CD14-positive monocyte (primary cell): Measurements from ENCODE around the gene NFATC2. TPM values are rescaled to one million over a fixed set of nuclear protein-coding genes. Genes with fewer than 3 reads are reported as not detected.

ENCODE experiments used
- DNase-seq, 3 donors: peaks; one replicate each; pipeline ENCODE4 v3.0.0-alpha.2; 2011 to 2022
- H2AFZ ChIP-seq: 2 replicates; pipeline ENCODE4 v1.6.0; 2012; ENCODE audit warnings: mild to moderate bottlenecking, low read depth, low read length, inconsistent platforms; ENCODE audit not compliant: insufficient read depth, poor library complexity, severe bottlenecking
- H3K27ac ChIP-seq, 2 donors: 1 replicate in 1 of 2; 2 replicates in 1 of 2; pipeline ENCODE4 v1.5.1; 2012 to 2013; ENCODE audit warnings: low read length in 2 of 2, control low read depth in 1 of 2, inconsistent platforms in 1 of 2, low read depth in 1 of 2, mild to moderate bottlenecking in 1 of 2
- H3K27me3 ChIP-seq, 2 donors: one replicate each; pipeline versions ENCODE4 v1.6.0 to v1.6.1; 2011 to 2013; ENCODE audit warnings: low read length in 2 of 2; ENCODE audit not compliant: control insufficient read depth in 2 of 2, insufficient read depth in 2 of 2
- H3K36me3 ChIP-seq, 2 donors: replicated peaks in 1 of 2; 1 replicate in 1 of 2; 2 replicates in 1 of 2; pipeline versions ENCODE4 v1.5.1 to v1.6.1; 2012 to 2013; ENCODE audit warnings: low read length in 2 of 2, control low read depth in 1 of 2, inconsistent platforms in 1 of 2, mild to moderate bottlenecking in 1 of 2; ENCODE audit not compliant: insufficient read depth in 2 of 2, control insufficient read depth in 1 of 2
- H3K4me1 ChIP-seq, 2 donors: 1 replicate in 1 of 2; 2 replicates in 1 of 2; pipeline versions ENCODE4 v1.5.1 to v1.6.1; 2012 to 2013; ENCODE audit warnings: low read length in 2 of 2, control low read depth in 1 of 2, inconsistent platforms in 1 of 2, mild to moderate bottlenecking in 1 of 2, moderate library complexity in 1 of 2; ENCODE audit not compliant: insufficient read depth in 2 of 2, control insufficient read depth in 1 of 2
- H3K4me2 ChIP-seq: replicated peaks from 2 replicates; pipeline ENCODE3; 2012; ENCODE audit warnings: low read length, moderate library complexity, mild to moderate bottlenecking; ENCODE audit not compliant: poor library complexity, severe bottlenecking; ENCODE audit errors: extremely low read depth
- H3K4me3 ChIP-seq, 3 experiments: fragments of 200-600 bp in 1 of 3; sonication (generic) in 1 of 3; replicated peaks in 1 of 3; 1 replicate in 2 of 3; 2 replicates in 1 of 3; pipeline ENCODE4 v1.5.1; 2011 to 2013; ENCODE audit warnings: low read length in 3 of 3, mild to moderate bottlenecking in 3 of 3, control low read depth in 2 of 3, low read depth in 2 of 3, inconsistent platforms in 1 of 3, moderate library complexity in 1 of 3
- H3K79me2 ChIP-seq: 2 replicates; pipeline ENCODE4 v1.6.0; 2012; ENCODE audit warnings: mild to moderate bottlenecking, control low read depth, inconsistent platforms, low read length, moderate library complexity; ENCODE audit not compliant: insufficient read depth
- H3K9ac ChIP-seq: 2 replicates; pipeline ENCODE4 v1.6.0; 2017; ENCODE audit warnings: low read length, mild to moderate bottlenecking; ENCODE audit not compliant: insufficient read depth, poor library complexity, severe bottlenecking
- H3K9me3 ChIP-seq, 2 donors: replicated peaks in 1 of 2; 1 replicate in 1 of 2; 2 replicates in 1 of 2; pipeline versions ENCODE4 v1.5.1 to v1.6.1; 2012 to 2013; ENCODE audit warnings: low read length in 2 of 2, control low read depth in 1 of 2; ENCODE audit not compliant: control insufficient read depth in 1 of 2, insufficient read depth in 1 of 2
- H4K20me1 ChIP-seq: 2 replicates; pipeline ENCODE4 v1.6.0; 2012; ENCODE audit warnings: mild to moderate bottlenecking, low read length, control low read depth, moderate library complexity; ENCODE audit not compliant: insufficient read depth
- H3K27ac Mint-ChIP-seq, 7 donors: one replicate each; pipeline ENCODE4 v1.8.0; 2020; ENCODE audit warnings: mild to moderate bottlenecking in 7 of 7, mixed read lengths in 7 of 7, moderate library complexity in 6 of 7, inconsistent platforms in 2 of 7
- H3K27me3 Mint-ChIP-seq, 3 donors: one replicate each; pipeline ENCODE4 v1.8.0; 2021 to 2022; ENCODE audit warnings: low read depth in 3 of 3, mild to moderate bottlenecking in 3 of 3, mixed read lengths in 3 of 3, moderate library complexity in 3 of 3, inconsistent platforms in 1 of 3
- H3K36me3 Mint-ChIP-seq, 2 donors: one replicate each; pipeline ENCODE4 v1.8.0; 2020; ENCODE audit warnings: mixed read lengths in 2 of 2, inconsistent platforms in 1 of 2, mild to moderate bottlenecking in 1 of 2
- H3K4me1 Mint-ChIP-seq: one replicate; pipeline ENCODE4 v1.8.0; 2020; ENCODE audit warnings: mild to moderate bottlenecking, mixed read lengths
- H3K4me3 Mint-ChIP-seq, 2 donors: one replicate each; pipeline ENCODE4 v1.8.0; 2020; ENCODE audit warnings: mild to moderate bottlenecking in 2 of 2, mixed read lengths in 2 of 2, moderate library complexity in 1 of 2
- H3K9me3 Mint-ChIP-seq, 7 donors: one replicate each; pipeline ENCODE4 v1.8.0; 2020 to 2022; ENCODE audit warnings: mixed read lengths in 7 of 7, mild to moderate bottlenecking in 6 of 7, moderate library complexity in 6 of 7, inconsistent platforms in 2 of 7
- CTCF ChIP-seq: fragments of 200-600 bp; IDR thresholded peaks from one replicate; pipeline ENCODE4 v1.8.0; 2022; ENCODE audit warnings: antibody characterized with exemption, mild to moderate bottlenecking
- WGBS: methylation state at CpG from one replicate; pipeline ENCODE4 v1.1.5; 2013; ENCODE audit warnings: missing lambda C conversion rate; ENCODE audit not compliant: insufficient coverage; 5-methylcytosine and 5-hydroxymethylcytosine counted together
- intact Hi-C, 2 donors: fragments of 100-400 bp; cut with micrococcal nuclease; formaldehyde crosslinking; loops; one replicate each; pipeline versions ENCODE4 v1.15.0 to v1.15.1; 2023
- polyA plus RNA-seq, 3 donors: library from polyadenylated mRNA; depleted of rRNA in 1 of 3; unstranded in 2 of 3; stranded (reverse) in 1 of 3; fragments of 300-500 nt in 2 of 3; fragments of >200 nt in 1 of 3; fragmentation: Illumina TruSeq in 2 of 3; gene quantifications; 1 replicate in 2 of 3; 2 replicates in 1 of 3; pipeline ENCODE4 v1.2.3, GENCODE V29; 2012 to 2021

NFATC2 gene
- polyA plus RNA-seq, 3 donors, result 0.03 to 0.18 (median 0.11) TPM

- WGBS, result 85% methylated on average over 6 of the region's 7 CpGs
- H3K4me1 Mint-ChIP-seq, result no peaks in the 10 kb centered on the region
- no peak for TF ChIP-seq CTCF
- no peak overlapping the region for H3K4me2 ChIP-seq
- H4K20me1 ChIP-seq, result no peaks in the 10 kb centered on the region
- no peaks in the 10 kb centered on the region for H3K36me3 ChIP-seq
- H3K27ac ChIP-seq, result no peak overlapping the region
- no peak overlapping the region for H3K9ac ChIP-seq
- H3K27ac Mint-ChIP-seq, result peak overlapping the region in 1 of 7 donors; percentile 3
- intact Hi-C loops, result no loop called here
- no peaks in the 10 kb centered on the region for H3K79me2 ChIP-seq
- no peaks in the 10 kb centered on the region for H3K36me3 Mint-ChIP-seq
- H2AFZ ChIP-seq, result no peak overlapping the region
- DNase-seq, result no peak
- no peak overlapping the region for H3K4me3 Mint-ChIP-seq
- no peaks in the 10 kb centered on the region for H3K9me3 ChIP-seq
- no peaks in the 10 kb centered on the region for H3K9me3 Mint-ChIP-seq
- no peak overlapping the region for H3K4me3 ChIP-seq
- no peaks in the 10 kb centered on the region for H3K4me1 ChIP-seq
- peaks cover 0 to 4% (median 4%) of the 10 kb centered on the region in 3 donors for H3K27me3 Mint-ChIP-seq
- H3K27me3 ChIP-seq, result no peaks in the 10 kb centered on the region
Measured at GRCh38 chr20:51449498-51450220, 92.9 kb downstream of the NFATC2 start.

- Histone ChIP-seq H3K27me3 (no peaks in the 10 kb centered on the region), H3K79me2 (no peaks in the 10 kb centered on the region), H3K9me3 (no peaks in the 10 kb centered on the region), H3K9ac (no peak overlapping the region), H3K27ac (no peak overlapping the region), H3K4me1 (no peaks in the 10 kb centered on the region), H3K4me3 (no peak overlapping the region), H2AFZ (no peak overlapping the region), H3K36me3 (no peaks in the 10 kb centered on the region), H3K4me2 (no peak overlapping the region), H4K20me1 (no peaks in the 10 kb centered on the region)
- no peak for TF ChIP-seq CTCF
- Mint-ChIP-seq H3K9me3 (no peaks in the 10 kb centered on the region), H3K27ac (no peak overlapping the region), H3K36me3 (no peaks in the 10 kb centered on the region), H3K4me3 (no peak overlapping the region), H3K4me1 (no peaks in the 10 kb centered on the region), H3K27me3 (peaks cover 0 to 5% (median under 1%) of the 10 kb centered on the region in 3 donors)
- 95% methylated on average over 3 of the region's 5 CpGs for WGBS
- intact Hi-C loops, result no loop called here
- no peak for DNase-seq
Measured at GRCh38 chr20:51447765-51448148, 94.8 kb downstream of the NFATC2 start.
